ENCODE results near the gene GAB2. TPM values are rescaled to one million over a fixed set of nuclear protein-coding genes. Genes with fewer than 3 reads are reported as not detected.

The GAB2 gene
- total RNA-seq, 4 donors from 2014 or later = 15.9 to 82.3 (median 21.1) TPM

DNA sequence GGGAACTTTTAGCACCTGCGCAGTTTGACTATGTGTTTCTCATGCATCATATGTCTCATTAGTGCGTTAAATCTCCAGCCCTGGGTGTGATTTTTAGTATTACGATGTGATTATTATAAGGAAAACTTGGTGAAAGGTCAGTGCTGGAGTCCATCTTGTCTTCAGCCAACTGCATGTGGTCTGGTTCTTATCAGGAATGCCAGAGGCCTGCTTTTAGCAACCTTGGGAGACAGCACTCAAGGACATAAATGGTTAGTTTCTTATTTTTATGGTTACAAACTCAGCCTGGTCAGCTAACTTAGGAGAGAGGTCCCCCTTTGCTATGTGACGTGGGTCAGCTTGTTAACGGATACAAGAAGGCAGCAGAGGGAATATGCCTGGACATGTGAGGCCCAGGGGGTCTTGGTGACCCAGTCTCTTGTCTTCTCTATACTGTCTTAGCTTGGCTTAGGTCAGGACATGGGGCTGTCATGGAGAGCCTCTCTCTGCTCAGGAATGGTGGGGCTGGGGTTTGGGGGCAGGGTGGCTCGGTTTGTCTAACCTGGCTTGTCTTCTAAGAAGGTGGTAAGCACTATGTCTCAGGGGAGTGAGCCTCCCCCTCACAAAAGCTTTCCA is 250.7 kb downstream of the GAB2 start:
- DNase-seq = peak in 1 of 2 donors; percentile 63
- intact Hi-C loops (cut with DNase I; ENCODE audit: low total_unique reads) = no loop called here
- H3K4me1 ChIP-seq = no peaks in the 10 kb centered on the region

More for the DNA sequence above, 250.7 kb downstream of the GAB2 start:
- Histone ChIP-seq H3K27me3 (no peaks in the 10 kb centered on the region), H3K4me3 (no peak overlapping the region), H3K27ac (peak overlapping the region; percentile 55 to 69), H3K9me3 (no peaks in the 10 kb centered on the region), H3K36me3 (no peaks in the 10 kb centered on the region)
- TF ChIP-seq POLR2A (IDR thresholded peaks at IDR 0.05) = no peak
- TF ChIP-seq, protein P1, sequence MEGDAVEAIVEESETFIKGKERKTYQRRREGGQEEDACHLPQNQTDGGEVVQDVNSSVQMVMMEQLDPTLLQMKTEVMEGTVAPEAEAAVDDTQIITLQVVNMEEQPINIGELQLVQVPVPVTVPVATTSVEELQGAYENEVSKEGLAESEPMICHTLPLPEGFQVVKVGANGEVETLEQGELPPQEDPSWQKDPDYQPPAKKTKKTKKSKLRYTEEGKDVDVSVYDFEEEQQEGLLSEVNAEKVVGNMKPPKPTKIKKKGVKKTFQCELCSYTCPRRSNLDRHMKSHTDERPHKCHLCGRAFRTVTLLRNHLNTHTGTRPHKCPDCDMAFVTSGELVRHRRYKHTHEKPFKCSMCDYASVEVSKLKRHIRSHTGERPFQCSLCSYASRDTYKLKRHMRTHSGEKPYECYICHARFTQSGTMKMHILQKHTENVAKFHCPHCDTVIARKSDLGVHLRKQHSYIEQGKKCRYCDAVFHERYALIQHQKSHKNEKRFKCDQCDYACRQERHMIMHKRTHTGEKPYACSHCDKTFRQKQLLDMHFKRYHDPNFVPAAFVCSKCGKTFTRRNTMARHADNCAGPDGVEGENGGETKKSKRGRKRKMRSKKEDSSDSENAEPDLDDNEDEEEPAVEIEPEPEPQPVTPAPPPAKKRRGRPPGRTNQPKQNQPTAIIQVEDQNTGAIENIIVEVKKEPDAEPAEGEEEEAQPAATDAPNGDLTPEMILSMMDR (IDR thresholded peaks at IDR 0.05) = no peak

Other genes starting within 250 kb of the GAB2 start
- 10 to 100 TPM in 2 of 4 donors, 1 to 10 TPM in 2; 6.2 to 12.4 (median 10.6) TPM for gene KCTD21, start 229.2 kb downstream of the GAB2 start, total RNA-seq
- 10 to 100 TPM in 2 of 4 donors, 1 to 10 TPM in 2; 5.4 to 25.3 (median 10.3) TPM for gene USP35, start 228.9 kb downstream of the GAB2 start, total RNA-seq
- 10 to 100 TPM in 3 of 4 donors, 1 to 10 TPM in 1; 9.2 to 39.9 (median 19.6) TPM for gene NARS2, start 157.0 kb upstream of the GAB2 start, total RNA-seq